ENCODE measurements around the gene LRFN5. TPM values are rescaled to one million over a fixed set of nuclear protein-coding genes. Genes with fewer than 3 reads are reported as not detected.

Gene LRFN5
- total and polyA plus RNA-seq, 10 of the 15 experiments (the other 5 are each of a cell fraction or from before 2014, with no cell fraction given): 0.06 to 1.2 TPM; not detected in 8

GRCh38 chr14:41824441-41824840 lies 217.8 kb downstream of the LRFN5 start:
- no peak overlapping the region for H3K27ac ChIP-seq (ENCODE audit: control insufficient read depth, insufficient read depth)
- ChIA-PET SMC1A (ENCODE audit: uncharacterized antibody, unreplicated experiment) (interaction anchor here (1.5 kb wide), 1 partner anchor 19 kb away, joined by 4 read pairs; no protein-coding TSS in a partner anchor), CTCF (interaction anchor here (1.4 kb wide), 1 partner anchor 208 kb away, joined by 4 read pairs; no protein-coding TSS in a partner anchor), POLR2A (no interaction called here), RAD21 (ENCODE audit: unreplicated experiment) (no interaction called here)
- WGBS (ENCODE audit: insufficient coverage, insufficient replicate concordance, low lambda C conversion rate, missing lambda C conversion rate): 25% methylated on average over 2 of the region's 2 CpGs
- H3K9me3 ChIP-seq (replicated peaks; ENCODE audit: control insufficient read depth, insufficient read depth, low read length): no peaks in the 10 kb centered on the region; the same call in 2 of the 3 replicates
- no peaks in the 10 kb centered on the region for H3K27me3 ChIP-seq (replicated peaks in 1 of 2; ENCODE audit: control insufficient read depth in 2 of 2, insufficient read depth in 2 of 2, low read length in 1 of 2)
- H3K79me2 ChIP-seq (ENCODE audit: control insufficient read depth, insufficient read depth, low read length): no peaks in the 10 kb centered on the region
- in situ Hi-C loops (cut with MboI): no loop called here
- H3K4me1 ChIP-seq (ENCODE audit: control insufficient read depth, insufficient read depth, low read length): no peaks in the 10 kb centered on the region
- no peak overlapping the region for H3K9ac ChIP-seq (ENCODE audit: control insufficient read depth, insufficient read depth, low read length)
- intact Hi-C loops (cut with micrococcal nuclease; ENCODE audit: unreplicated experiment): no loop called here
- TF ChIP-seq CBX5 (IDR thresholded peaks at IDR 0.05; ENCODE audit: low read depth): no peak
- peak in 2 of 3 experiments; percentile 18 to 19; a peak in 3 of 6 replicates for TF ChIP-seq CTCF (IDR thresholded peaks at IDR 0.05 in 2 of 3, conservative IDR thresholded peaks at IDR 0.05 in 1 of 3; ENCODE audit: control insufficient read depth in 2 of 3, extremely low read depth in 1 of 3, insufficient read depth in 1 of 3, low read depth in 3 of 3, low read length in 3 of 3)
- BruUV-seq (replicated peaks): no TSS peak
- DNase-seq (ENCODE audit: low read depth, low spot score) (no peak), ATAC-seq (no peak), FAIRE-seq (no peak)
- H2AFZ ChIP-seq (ENCODE audit: control insufficient read depth, low read depth, low read length): no peak overlapping the region
- no peaks in the 10 kb centered on the region for H3K36me3 ChIP-seq (ENCODE audit: control insufficient read depth in 2 of 2, insufficient read depth in 2 of 2, low read length in 1 of 2)
- no peak overlapping the region for H3K4me2 ChIP-seq (ENCODE audit: control insufficient read depth, insufficient read depth)
- H3K4me3 ChIP-seq: no peak overlapping the region
- no peaks in the 10 kb centered on the region for H4K20me1 ChIP-seq (ENCODE audit: control insufficient read depth, insufficient read depth)

GRCh38 chr14:41825622-41826021 lies 218.9 kb downstream of the LRFN5 start:
- FAIRE-seq (no peak), DNase-seq (ENCODE audit: low read depth, low spot score) (no peak), ATAC-seq (no peak)
- Histone ChIP-seq H3K79me2 (ENCODE audit: control insufficient read depth, insufficient read depth, low read length) (no peaks in the 10 kb centered on the region), H3K36me3 (ENCODE audit: control insufficient read depth in 2 of 2, insufficient read depth in 2 of 2, low read length in 1 of 2) (no peaks in the 10 kb centered on the region), H3K27ac (ENCODE audit: control insufficient read depth, insufficient read depth) (no peak overlapping the region), H4K20me1 (ENCODE audit: control insufficient read depth, insufficient read depth) (no peaks in the 10 kb centered on the region), H3K27me3 (replicated peaks in 1 of 2; ENCODE audit: control insufficient read depth in 2 of 2, insufficient read depth in 2 of 2, low read length in 1 of 2) (no peaks in the 10 kb centered on the region), H3K4me3 (no peak overlapping the region), H2AFZ (ENCODE audit: control insufficient read depth, low read depth, low read length) (no peak overlapping the region), H3K4me1 (ENCODE audit: control insufficient read depth, insufficient read depth, low read length) (no peaks in the 10 kb centered on the region), H3K4me2 (ENCODE audit: control insufficient read depth, insufficient read depth) (no peak overlapping the region), H3K9ac (ENCODE audit: control insufficient read depth, insufficient read depth, low read length) (no peak overlapping the region), H3K9me3 (replicated peaks; ENCODE audit: control insufficient read depth, insufficient read depth, low read length) (no peaks in the 10 kb centered on the region; the same call in 2 of the 3 replicates)
- intact Hi-C loops (cut with micrococcal nuclease; ENCODE audit: unreplicated experiment): no loop called here
- in situ Hi-C loops (cut with MboI): no loop called here
- ChIA-PET CTCF (interaction anchor here (1.3 kb wide), 1 partner anchor 9 kb away, joined by 3 read pairs; no protein-coding TSS in a partner anchor), RAD21 (ENCODE audit: unreplicated experiment) (no interaction called here), POLR2A (no interaction called here), SMC1A (ENCODE audit: uncharacterized antibody, unreplicated experiment) (no interaction called here)
- BruUV-seq (replicated peaks): no TSS peak
- 0% methylated on average over 1 of the region's 1 CpG for WGBS (ENCODE audit: insufficient coverage, insufficient replicate concordance, low lambda C conversion rate, missing lambda C conversion rate)
- no peak for TF ChIP-seq E4F1 (IDR thresholded peaks at IDR 0.05; ENCODE audit: borderline replicate concordance, partially characterized antibody)
- no peak for TF ChIP-seq TBL1XR1 (IDR thresholded peaks at IDR 0.05; ENCODE audit: low read depth, low read length)
- TF ChIP-seq IRF4 (IDR thresholded peaks at IDR 0.05; ENCODE audit: low read depth, low read length): no peak
- no peak for TF ChIP-seq NFXL1 (IDR thresholded peaks at IDR 0.05; ENCODE audit: borderline replicate concordance)
- TF ChIP-seq RFX5 (IDR thresholded peaks at IDR 0.05; ENCODE audit: low read depth, low read length): no peak
- TF ChIP-seq ELK1 (IDR thresholded peaks at IDR 0.05; ENCODE audit: low read depth, low read length): no peak

Data from GM12878 (cell line).